ENCODE data around the gene RIMBP2.

RIMBP2 gene

GRCh38 chr12:130458341-130458740, 257.8 kb downstream of the RIMBP2 start:
- DNase-seq: no peak

- no peak for DNase-seq
Measured at GRCh38 chr12:130457215-130457614, 258.9 kb downstream of the RIMBP2 start.

GRCh38 chr12:130456375-130457199, 259.5 kb downstream of the RIMBP2 start:
- DNase-seq: no peak

GRCh38 chr12:130455161-130455560, 260.9 kb downstream of the RIMBP2 start:
- DNase-seq: no peak

GRCh38 chr12:130454296-130454695, 261.8 kb downstream of the RIMBP2 start:
- DNase-seq: no peak

GRCh38 chr12:130452546-130452945, 263.6 kb downstream of the RIMBP2 start:
- no peak for DNase-seq

GRCh38 chr12:130451001-130451930, 264.8 kb downstream of the RIMBP2 start:
- DNase-seq: no peak

GRCh38 chr12:130449291-130449690, 266.8 kb downstream of the RIMBP2 start:
- no peak for DNase-seq

GRCh38 chr12:130448044-130448821, 267.9 kb downstream of the RIMBP2 start:
- DNase-seq: no peak

- no peak for DNase-seq
Measured at GRCh38 chr12:130447655-130447965, 268.5 kb downstream of the RIMBP2 start.

- no peak for DNase-seq
Measured at GRCh38 chr12:130446846-130447654, 269.0 kb downstream of the RIMBP2 start.

- no peak for DNase-seq
Measured at GRCh38 chr12:130444986-130445385, 271.1 kb downstream of the RIMBP2 start.

- DNase-seq: no peak
Measured at GRCh38 chr12:130444061-130444460, 272.0 kb downstream of the RIMBP2 start.

- no peak for DNase-seq
Measured at GRCh38 chr12:130441771-130442760, 274.0 kb downstream of the RIMBP2 start.

GRCh38 chr12:130440411-130441080, 275.6 kb downstream of the RIMBP2 start:
- DNase-seq: no peak

- DNase-seq: no peak
Measured at GRCh38 chr12:130439250-130439649, 276.8 kb downstream of the RIMBP2 start.

- DNase-seq: no peak
Measured at GRCh38 chr12:130438711-130439110, 277.4 kb downstream of the RIMBP2 start.

GRCh38 chr12:130438243-130438620, 277.9 kb downstream of the RIMBP2 start:
- no peak for DNase-seq

GRCh38 chr12:130437555-130438242, 278.4 kb downstream of the RIMBP2 start:
- DNase-seq: no peak
